ENCODE measurements around the gene TNRC6A.

TNRC6A gene

GRCh38 chr16:24850289-24850938, 121.0 kb downstream of the TNRC6A start:
- Mint-ChIP-seq H3K27ac (no peak overlapping the region), H3K36me3 (ENCODE audit: low read depth) (no peaks in the 10 kb centered on the region), H3K9me3 (no peaks in the 10 kb centered on the region), H3K4me3 (no peak overlapping the region), H3K4me1 (no peaks in the 10 kb centered on the region), H3K27me3 (ENCODE audit: low read depth) (no peaks in the 10 kb centered on the region)
- no peak for TF ChIP-seq CTCF (IDR thresholded peaks at IDR 0.05; ENCODE audit: unreplicated experiment in 3 of 3)

- H3K36me3 Mint-ChIP-seq (ENCODE audit: low read depth): no peaks in the 10 kb centered on the region
- H3K4me1 Mint-ChIP-seq: no peaks in the 10 kb centered on the region
These were observed 122.2 kb downstream of the TNRC6A start for GRCh38 chr16:24851700-24852099.

GRCh38 chr16:24852281-24852721, 122.8 kb downstream of the TNRC6A start:
- H3K36me3 Mint-ChIP-seq (ENCODE audit: low read depth): no peaks in the 10 kb centered on the region
- H3K4me1 Mint-ChIP-seq: no peaks in the 10 kb centered on the region
- H3K27me3 Mint-ChIP-seq (ENCODE audit: low read depth): no peaks in the 10 kb centered on the region
- H3K4me3 Mint-ChIP-seq: no peak overlapping the region
- H3K27ac Mint-ChIP-seq: no peak overlapping the region
- no peak for TF ChIP-seq CTCF (IDR thresholded peaks at IDR 0.05; ENCODE audit: unreplicated experiment in 3 of 3)
- H3K9me3 Mint-ChIP-seq: no peaks in the 10 kb centered on the region

More at GRCh38 chr16:24851700-24852099, 122.2 kb downstream of the TNRC6A start:
- no peak overlapping the region for H3K4me3 Mint-ChIP-seq
- H3K9me3 Mint-ChIP-seq: no peaks in the 10 kb centered on the region
- no peaks in the 10 kb centered on the region for H3K27me3 Mint-ChIP-seq (ENCODE audit: low read depth)
- no peak for TF ChIP-seq CTCF (IDR thresholded peaks at IDR 0.05; ENCODE audit: unreplicated experiment in 3 of 3)
- no peak overlapping the region for H3K27ac Mint-ChIP-seq

- Mint-ChIP-seq H3K27ac (no peak overlapping the region), H3K4me1 (no peaks in the 10 kb centered on the region), H3K27me3 (ENCODE audit: low read depth) (no peaks in the 10 kb centered on the region), H3K4me3 (no peak overlapping the region), H3K36me3 (ENCODE audit: low read depth) (no peaks in the 10 kb centered on the region), H3K9me3 (no peaks in the 10 kb centered on the region)
- TF ChIP-seq CTCF (IDR thresholded peaks at IDR 0.05; ENCODE audit: unreplicated experiment in 3 of 3): no peak
These were observed 123.8 kb downstream of the TNRC6A start for GRCh38 chr16:24853169-24853824.

- no peaks in the 10 kb centered on the region for H3K36me3 Mint-ChIP-seq (ENCODE audit: low read depth)
- H3K9me3 Mint-ChIP-seq: no peaks in the 10 kb centered on the region
- no peak for TF ChIP-seq CTCF (IDR thresholded peaks at IDR 0.05; ENCODE audit: unreplicated experiment in 3 of 3)
- peaks cover 3% of the 10 kb centered on the region for H3K27me3 Mint-ChIP-seq (ENCODE audit: low read depth)
- H3K27ac Mint-ChIP-seq: no peak overlapping the region
- H3K4me1 Mint-ChIP-seq: no peaks in the 10 kb centered on the region
- H3K4me3 Mint-ChIP-seq: no peak overlapping the region
These were observed 124.4 kb downstream of the TNRC6A start for GRCh38 chr16:24853830-24854229.
